HG03139 (cell line): ENCODE results near the gene HDAC4.
A peak's percentile ranks its signal among the peaks of the same experiment; 100 is the strongest.

ENCODE experiments used
- ATAC-seq: cut with Tn5 transposase; IDR thresholded peaks from one replicate; pipeline ENCODE4 v1.9.1; 2021; ENCODE audit not compliant: unreplicated experiment

The HDAC4 gene

DNA sequence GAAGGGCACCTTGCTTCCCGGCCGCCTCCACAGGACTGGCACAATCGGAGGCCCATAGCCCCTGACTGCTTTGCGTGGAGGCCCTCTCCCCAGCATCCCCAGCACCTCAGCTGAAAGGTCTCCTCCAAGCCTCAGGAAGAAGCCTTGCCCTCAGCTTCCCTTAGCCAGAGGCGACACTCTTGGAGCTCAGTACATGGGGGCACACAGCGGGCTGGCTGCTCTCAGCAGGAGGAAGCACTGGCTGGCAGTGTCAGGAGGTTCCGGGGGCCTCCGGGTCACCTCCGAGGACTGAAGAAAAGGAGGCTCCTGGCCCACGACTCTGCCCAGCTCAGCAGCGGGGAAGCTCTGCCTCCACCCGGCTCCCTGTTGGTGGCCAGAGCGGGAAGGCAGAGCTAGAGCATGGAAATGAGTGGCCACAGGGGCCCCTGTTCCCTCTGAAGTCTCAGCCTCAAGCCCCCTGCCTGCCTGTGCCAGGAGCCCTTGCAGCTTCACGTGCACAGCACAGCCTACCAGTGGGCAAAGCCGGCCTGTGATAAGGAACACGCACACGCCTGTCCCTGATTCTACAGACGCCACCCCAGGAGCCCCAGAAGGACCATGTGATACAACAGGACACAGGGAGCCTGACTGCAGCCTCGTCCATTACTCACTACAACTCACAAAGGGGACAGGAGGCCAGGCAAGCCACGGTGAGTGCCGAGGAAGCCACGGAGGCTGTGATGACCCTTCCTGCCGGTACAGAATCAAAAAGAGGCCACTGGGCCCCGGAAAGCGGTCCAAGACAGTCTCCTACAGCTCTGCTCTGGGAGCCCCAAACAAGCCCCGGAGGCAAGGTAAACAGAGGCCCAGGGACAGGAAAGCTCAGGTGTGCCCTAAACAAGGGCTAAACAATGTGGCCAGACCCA is 15.5 kb downstream of the HDAC4 start:
- no peak for ATAC-seq

DNA sequence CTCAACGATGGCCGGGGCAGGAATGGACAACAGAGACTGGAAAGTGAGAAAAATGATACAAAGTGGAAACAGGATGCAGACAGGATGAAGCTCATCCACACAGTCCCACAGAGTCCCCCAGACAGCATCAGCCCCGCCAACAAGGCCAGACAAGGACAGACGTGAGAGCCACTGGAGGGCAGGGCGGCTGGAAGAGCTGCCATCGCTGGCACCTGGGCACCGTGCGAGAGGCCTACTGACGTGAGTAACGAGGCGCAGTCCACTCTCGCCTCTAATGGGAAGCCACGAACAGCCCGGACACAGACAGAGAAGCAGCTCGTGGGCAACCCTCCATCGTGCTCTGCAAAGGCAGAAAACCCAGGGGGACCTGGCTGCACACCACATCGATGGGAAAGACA is 17.1 kb downstream of the HDAC4 start:
- no peak for ATAC-seq

DNA sequence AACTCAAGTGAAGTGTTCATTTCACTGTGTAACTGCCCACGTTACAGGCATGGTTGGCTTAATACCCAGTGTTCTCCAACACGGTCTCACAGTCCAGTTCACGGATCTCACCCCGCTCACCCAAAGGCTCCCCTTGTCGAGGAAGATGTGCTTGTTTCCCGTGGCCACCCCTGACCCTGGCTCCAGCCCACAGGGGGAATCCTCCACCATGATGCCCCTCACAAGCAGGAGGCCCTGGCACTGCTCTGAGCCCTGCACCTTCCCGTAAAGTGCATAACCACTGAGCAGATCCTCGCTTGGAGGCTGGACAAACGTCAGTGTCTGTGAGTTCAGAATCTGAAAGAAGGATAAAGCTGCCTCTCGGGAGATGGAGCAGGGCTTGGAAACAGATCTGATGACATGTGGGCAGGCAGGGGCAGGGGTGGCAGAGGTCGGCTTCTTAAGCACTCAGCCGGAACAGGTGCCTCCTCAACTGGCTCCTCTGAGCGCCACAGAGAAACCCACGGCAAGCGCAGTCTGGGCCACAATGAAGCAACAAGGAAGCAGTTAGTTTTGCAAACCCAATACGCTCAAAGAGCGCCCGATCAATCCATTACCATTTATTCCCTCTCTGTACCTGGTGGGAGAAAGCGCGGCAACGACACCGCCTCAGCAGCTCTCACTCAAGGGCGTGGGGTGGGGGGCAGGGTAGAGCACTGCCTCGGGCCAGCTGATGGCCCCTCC is 17.6 kb downstream of the HDAC4 start:
- ATAC-seq, result no peak

DNA sequence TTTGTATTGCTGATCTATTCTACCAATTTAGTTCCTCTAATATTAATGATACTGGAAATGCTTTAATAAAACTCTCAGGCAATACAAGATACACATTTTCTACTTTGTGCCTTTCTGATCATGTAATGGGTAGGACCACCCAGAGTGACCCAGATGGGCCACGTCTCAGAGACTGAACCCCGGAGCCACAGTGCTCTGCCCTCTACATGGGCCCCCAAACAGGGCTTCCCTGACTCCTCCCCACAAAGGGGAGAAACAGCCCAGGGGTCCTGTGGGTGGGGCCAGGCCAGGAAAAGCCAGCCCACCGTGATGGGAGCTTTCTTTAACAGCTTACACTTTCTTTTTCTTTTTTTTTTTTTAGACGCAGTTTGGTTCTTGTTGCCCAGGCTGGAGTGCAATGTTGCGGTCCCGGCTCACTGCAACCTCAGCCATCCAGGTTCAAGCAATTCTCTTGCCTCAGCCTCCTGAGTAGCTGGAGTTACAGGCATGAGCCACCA is 18.4 kb downstream of the HDAC4 start:
- no peak for ATAC-seq

DNA sequence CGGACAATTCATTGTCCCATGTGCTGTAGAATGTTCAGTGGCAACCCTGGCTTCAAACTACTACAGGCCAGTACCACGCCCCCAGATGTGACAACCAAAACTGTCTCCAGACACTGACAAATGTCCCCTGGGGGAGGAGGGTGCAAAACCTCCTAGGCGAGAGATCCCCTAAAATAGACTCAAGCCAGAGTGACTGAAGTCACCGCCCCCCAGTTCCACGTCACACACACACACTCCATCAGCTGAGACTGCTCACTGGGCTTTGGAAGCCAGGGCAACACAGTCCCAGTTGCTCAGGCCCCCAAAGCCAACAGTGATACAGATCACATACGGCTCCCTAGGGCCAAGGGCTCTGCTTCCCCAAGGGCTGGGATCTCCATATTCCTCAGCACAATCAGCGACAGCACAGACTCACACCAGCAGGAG is 19.1 kb downstream of the HDAC4 start:
- peak; percentile 51 for ATAC-seq

DNA sequence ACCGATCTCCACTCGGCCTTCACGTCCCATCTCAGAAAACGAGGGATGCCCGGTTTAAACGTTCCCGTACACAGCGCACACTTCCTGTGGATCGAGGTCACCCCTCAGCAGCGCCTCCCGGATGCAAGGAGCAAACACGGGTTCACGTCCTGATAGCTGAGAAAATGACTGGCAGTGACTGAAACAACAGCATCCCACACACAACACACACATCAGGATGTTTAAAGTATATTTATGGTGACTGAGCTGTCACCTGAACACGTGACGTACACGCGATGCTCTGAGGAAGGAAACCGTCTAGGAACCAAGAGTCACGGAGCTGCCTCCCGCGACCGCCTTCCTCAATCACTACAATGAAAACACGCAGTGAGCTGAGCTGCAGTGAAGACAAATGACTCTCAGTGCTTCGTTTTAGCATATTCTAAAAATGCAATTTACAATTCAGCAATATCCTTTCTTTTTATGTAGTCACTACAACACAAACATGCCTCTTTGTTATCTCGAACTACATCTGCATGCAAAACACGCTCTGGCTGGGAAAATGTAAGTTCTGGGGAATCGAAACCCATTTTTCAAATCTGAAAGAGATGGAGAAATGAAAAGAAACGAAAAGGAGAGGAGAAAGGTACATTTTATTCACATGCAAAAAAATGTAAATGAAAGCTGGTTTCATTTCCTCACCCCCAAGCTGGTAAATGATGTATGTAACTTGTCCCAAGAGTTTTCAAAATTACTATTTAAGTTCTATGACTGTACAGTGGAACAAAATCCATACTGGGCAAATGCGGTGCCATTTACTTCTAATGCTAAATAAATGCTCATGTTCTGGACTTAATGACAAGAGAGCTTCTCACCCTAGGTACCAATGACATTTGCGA is 19.8 kb downstream of the HDAC4 start:
- peak; percentile 21 for ATAC-seq

DNA sequence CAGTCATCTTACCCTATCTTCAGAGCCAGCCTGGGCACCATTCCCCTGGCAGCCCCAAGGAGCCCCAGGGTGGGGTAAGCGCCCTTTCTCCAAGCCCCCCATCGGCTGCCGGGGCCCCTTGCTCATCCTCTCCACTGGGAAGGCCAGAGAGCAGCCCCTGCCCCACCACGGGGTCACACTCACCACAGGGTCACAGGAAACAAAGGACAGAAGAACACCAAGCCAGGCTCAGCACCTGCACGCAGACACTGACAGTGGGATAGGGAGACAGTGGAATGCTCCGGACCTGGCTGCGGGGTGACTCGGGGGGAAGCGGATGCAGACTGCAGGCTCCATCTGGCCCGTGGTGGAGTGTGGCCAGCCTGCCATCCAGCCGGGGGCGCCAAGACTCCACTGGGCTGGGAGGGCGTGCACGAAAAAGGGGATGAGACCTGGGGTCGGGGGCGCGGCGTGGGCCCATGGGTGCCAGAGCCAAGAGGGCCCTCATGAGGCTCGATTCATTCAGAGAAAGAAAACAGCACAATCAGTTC is 21.1 kb downstream of the HDAC4 start:
- no peak for ATAC-seq

DNA sequence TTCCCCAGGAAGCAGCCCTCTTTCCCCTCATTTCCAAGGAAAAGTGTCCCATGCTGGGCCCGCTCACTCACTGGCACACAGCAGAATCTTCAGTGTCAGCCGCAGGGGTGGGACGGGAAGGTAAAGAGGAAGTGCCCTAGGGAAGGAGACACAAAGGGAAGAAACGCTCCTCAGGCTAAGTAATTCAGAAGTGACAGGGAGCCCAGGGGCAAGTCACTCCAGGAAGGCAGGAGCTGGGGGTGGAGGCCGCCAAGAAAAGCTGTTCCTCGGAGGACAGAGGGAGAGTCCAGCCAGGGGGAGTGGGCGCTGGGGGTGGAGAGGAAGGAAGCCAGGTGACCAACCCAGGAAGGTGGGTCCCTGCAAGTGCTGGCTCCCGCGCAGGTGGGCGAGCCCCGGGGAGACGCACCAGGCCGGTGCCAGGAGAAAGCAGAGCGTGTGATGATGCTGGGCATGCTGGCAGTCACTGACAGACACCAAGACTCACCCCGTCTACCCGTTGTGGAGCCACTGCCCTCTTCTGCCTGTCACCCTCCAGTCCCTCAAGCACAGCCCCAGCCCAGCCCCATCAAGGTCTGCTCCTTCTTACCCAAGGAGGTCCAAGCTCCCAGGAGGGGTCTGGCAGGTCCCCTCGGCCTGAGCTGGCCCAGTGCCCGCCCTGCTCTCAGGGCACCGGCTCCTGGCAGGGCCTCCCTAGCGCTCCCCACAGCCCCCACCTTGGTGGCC is 21.7 kb downstream of the HDAC4 start:
- no peak for ATAC-seq

DNA sequence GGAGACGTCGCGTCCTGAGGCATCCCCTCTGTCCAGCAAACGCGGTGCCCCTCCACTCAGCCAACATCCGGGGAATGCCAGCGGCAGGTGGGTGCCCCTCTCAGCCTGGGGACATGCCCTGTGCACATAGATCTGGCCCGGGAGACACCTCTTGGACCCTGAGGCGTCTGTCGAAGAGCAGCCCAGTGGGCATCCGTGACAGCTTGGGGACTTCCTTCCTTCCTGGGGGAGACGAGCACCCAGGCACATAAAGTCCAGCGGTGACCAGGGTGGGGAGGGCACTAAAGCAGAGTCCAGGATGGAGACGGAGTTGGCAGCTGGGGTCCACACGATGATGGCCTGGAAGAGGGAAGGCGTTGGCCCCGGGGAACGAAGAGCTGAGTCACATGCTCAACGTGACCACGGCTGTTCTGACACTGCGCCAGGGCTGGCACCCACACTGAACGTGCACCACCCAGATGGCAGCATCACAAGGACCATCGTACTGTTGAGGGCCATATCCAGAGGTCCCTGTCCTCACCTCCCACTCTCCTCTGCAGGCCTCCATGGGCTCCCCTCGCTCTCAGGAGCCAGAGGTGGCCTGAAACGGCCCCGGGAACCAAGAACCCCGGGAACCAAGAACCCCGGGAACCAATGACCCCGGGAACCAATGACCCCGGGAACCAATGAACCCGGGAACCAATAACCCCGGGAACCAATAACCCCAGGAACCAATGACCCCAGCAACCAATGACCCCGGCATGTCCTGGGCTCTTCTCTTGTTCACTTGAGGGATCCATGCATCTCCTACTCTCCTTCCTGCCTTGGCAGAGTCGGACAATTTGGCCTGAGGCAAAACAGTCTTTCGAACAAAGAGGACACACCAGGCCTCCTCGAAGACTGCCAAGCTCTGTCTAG is 22.6 kb downstream of the HDAC4 start:
- ATAC-seq, result no peak

DNA sequence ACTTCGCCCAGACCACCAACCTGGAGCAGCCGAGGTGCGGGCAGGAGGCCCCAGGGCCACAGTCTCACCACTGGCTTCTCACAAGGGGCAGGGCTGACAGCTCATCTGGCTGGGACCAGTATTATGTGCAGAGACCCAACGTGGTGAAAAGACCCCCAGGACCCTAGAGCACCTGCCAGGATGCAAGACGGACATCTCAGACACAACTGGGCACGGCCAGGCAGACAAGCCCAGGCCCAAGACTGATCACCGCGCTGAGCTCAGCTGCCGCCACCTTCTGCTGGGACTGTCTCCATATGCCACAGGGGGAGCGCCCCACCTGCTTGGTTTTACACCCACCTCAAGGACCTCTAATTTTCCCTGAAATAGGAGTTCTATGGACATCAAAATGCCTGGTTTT is 23.2 kb downstream of the HDAC4 start:
- ATAC-seq, result no peak

DNA sequence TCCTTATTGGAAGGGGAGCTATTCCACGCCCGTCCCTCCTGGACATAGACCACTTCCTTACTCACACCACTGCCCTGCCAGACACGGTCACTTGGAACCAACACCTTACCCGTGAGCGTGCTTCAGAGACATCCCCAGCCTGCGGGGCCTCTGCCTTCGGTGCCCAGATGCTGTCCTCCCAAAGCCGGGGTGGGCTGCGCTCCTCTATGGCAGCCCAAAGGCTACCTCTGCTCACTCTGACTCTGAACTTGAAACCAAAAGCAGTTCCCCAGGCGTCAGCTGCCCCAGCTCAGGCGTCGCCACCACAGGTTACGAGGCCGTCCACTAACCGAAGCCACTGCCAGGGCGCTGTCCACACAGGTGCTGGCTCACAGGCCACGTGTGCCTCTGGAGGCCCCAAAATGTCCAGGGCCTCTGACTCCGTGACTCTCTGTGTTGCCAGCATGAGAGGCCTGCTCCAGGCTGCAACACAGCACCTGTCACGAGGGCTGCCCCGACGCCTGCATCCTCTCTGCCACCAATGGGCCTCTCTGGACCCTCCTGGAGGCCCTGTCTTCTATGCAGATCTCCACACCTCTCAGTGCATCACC is 23.8 kb downstream of the HDAC4 start:
- no peak for ATAC-seq

DNA sequence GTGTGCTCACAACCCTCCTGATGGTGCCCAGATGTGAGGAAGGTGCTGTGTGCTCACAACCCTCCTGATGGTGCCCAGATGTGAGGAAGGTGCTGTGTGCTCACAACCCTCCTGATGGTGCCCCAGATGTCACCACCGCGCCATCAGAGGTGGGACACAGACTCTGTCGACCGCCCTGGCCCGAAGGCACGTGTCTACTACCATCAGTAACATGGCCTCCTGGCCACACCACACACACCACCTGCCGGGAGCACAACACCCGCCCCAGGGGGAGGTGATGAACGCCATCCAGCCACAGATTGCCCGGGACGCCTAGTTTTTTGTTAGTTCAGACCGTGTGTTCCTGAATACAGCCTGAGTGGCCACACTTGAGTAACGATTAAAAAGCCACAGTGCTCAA is 24.5 kb downstream of the HDAC4 start:
- ATAC-seq, result no peak

DNA sequence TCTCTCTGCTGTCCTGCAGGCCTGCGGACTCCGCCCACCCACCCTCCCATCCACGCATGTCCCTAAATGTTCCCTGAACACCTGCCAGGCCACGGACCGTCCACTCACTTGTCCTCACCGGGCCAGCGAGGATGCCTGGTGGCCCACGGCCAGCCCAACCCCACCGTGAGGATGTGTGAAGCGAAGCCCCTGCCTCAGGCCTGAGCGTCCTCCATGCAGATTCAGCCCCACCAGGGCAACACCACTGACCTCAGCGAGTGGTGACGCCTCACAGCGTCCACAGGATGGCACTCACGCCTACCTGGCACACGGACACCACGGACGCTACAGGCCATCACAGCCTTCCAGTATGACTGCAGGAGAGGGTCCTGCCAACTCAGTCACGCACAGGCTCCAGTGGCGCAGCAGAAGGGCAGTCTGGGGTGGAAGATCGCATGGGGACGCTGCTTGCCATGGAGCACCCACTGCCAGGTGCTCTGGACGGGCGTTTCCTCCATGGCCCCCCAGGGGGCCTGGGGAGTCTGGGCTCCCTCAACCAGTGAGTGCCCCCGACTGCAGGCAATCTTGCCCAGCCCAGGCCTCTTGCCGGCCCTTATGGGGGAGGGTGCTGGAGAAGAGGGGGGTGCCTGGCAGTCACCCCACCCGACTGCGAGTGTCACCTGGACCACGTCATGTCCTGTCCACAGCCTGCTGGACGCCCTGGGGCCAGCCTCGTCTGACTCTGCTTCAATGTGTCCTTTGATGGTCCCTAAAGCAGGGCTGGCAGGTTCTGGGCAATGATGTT is 25.4 kb downstream of the HDAC4 start:
- ATAC-seq, result no peak

DNA sequence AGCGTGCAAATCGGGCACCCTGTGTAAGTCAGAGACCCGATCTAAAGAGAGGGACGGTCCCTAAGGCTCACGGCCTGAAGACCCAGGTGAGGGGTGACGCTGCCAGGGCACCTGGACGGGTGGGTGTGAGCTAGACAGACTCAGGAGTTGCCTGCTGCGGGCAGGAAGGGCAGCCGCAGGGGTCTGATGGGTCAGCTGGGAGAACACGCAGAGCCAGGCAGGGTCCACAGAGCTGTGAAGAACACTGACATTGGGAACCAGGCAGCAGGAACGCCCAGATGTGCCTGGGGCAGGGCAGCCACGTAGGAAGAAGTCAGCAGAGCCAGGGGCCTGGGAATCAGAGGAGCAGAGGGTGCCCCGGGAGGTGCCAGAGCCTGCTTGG is 25.9 kb downstream of the HDAC4 start:
- no peak for ATAC-seq

DNA sequence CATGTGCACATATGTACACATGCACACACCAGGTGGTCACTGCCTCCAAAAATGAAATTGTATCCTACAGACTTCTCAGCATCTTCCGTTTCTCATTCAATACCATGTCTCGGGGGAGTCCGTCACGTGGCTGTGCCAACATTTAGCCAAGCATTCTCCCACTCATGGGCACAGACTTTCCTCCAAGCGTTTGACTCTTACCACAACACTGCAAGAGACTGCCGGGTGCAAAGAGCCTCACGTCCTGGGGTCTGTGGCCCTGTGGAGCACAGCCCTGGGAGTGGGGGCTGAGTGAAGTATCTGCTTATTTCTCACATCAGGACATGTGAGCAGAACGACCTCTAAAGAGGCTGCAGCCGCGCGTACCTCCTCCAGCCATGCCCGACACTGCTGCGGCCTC is 28.0 kb downstream of the HDAC4 start:
- no peak for ATAC-seq

DNA sequence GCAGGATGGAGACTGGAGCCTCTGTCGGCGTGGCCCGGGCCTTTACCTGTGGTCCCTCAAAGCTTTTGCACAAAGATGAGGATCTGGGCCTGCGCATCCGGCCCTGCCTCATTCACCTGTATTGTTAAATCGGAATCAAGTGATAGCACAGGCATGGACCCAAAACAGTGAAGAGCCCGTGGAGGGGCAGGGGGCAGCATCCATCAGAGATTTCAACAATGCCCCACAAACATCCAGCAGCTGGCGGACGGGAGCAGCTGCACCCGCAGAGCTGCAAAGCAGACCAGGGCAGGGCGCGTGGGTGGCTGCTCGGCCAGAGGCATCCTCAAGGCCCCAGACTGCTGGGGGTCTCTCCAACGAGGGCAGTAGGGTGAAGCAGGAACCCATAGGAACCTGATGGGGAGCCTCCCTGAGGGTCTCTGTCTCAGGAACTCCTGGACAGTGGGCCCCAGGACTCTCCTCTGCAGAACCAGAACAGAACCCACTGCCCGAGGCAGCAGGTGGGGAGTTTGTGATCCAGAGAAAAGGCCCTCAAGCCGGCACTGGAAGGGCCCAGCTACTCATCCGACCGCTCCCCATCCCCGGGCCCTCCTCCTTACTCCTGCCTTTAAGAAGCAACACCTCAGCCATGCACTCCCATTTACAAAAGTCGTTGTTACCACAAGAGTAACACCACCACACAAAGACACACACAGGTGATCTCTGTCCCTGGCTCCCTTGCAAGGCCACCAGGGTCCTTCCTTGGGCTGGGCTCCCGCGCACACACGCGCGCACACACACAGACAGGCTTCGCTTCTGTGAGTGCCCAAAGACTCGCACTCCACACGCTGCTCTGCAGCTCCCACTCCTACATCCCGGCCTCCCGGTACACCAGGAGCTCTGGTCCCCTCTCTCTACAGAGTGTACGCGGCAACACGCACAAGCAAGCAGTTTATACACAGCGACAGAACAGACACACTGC is 28.8 kb downstream of the HDAC4 start:
- no peak for ATAC-seq
